ENCODE results near the gene CSTF3. TPM values are rescaled to one million over a fixed set of nuclear protein-coding genes. Genes with fewer than 3 reads are reported as not detected.

Gene CSTF3
- total and polyA plus RNA-seq, 8 donors: 5.0 to 25.4 (median 11.7) TPM

DNA sequence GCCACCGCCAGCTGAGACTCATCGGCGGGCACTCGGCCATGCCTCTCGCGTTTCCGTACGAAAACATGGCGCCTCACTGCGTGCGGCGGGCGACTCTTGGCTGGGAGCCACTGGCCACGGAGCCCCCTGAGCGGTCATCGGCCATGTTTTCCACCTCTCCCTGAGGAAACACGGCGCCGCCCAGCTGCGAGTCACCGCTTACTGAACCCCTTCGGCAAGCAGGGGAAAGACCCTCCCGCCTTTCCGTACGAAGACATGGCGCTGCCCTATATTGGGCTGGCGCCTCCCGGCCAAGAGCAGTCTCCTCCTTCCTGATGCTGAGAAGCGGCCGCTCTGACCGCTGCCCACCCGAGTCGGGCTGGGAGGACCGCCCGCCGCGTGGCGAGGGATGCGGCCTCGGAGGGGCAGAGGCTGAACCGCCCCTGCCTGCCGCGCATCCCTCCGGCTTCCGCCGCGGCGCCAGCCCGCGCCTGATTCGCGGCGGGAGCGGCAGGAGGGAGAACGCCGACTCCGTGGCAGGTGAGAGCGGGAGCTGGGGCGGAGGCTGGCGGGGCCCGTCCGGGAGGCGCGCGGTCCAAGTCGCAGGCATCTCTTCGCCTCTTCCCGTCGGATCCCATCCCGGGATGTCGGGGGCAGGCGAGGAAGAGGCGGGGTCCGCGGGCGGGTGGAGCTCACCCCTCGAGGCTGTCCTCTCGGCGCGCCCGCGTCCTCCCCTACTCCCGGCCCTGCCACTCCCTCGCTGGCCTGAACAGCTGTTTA is 121.8 kb downstream of the CSTF3 start, which contains the start of gene TCP11L1:
TCP11L1 (plus strand) TSS at position 299 of the 759 bp plus-strand sequence. CDS start 4,202 bp downstream, outside the sequence.
- peak; percentile 59 to 95 (median 92) for DNase-seq
- peak within 1 kb of the TSS; percentile 78 to 97 (median 86) for H3K4me3 ChIP-seq
- H3K36me3 ChIP-seq: no peaks in the 10 kb centered on the region
- WGBS, 2 donors: 0 to 1% methylated on average over 52 to 84 of the region's 84 CpGs
- TF ChIP-seq, protein P1, sequence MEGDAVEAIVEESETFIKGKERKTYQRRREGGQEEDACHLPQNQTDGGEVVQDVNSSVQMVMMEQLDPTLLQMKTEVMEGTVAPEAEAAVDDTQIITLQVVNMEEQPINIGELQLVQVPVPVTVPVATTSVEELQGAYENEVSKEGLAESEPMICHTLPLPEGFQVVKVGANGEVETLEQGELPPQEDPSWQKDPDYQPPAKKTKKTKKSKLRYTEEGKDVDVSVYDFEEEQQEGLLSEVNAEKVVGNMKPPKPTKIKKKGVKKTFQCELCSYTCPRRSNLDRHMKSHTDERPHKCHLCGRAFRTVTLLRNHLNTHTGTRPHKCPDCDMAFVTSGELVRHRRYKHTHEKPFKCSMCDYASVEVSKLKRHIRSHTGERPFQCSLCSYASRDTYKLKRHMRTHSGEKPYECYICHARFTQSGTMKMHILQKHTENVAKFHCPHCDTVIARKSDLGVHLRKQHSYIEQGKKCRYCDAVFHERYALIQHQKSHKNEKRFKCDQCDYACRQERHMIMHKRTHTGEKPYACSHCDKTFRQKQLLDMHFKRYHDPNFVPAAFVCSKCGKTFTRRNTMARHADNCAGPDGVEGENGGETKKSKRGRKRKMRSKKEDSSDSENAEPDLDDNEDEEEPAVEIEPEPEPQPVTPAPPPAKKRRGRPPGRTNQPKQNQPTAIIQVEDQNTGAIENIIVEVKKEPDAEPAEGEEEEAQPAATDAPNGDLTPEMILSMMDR (IDR thresholded peaks at IDR 0.05): no peak
- peaks cover 0 to 3% (median under 1%) of the 10 kb centered on the region in 3 donors for H3K4me1 ChIP-seq
- peak; percentile 82 to 97 (median 86) for ATAC-seq
- intact Hi-C loops (cut with DNase I): no loop called here
- no peak for FAIRE-seq
- peak within 1 kb of the TSS; percentile 95 to 99 (median 96) for H3K27ac ChIP-seq
- H3K27me3 ChIP-seq: no peaks in the 10 kb centered on the region
- no peaks in the 10 kb centered on the region for H3K9me3 ChIP-seq

DNA sequence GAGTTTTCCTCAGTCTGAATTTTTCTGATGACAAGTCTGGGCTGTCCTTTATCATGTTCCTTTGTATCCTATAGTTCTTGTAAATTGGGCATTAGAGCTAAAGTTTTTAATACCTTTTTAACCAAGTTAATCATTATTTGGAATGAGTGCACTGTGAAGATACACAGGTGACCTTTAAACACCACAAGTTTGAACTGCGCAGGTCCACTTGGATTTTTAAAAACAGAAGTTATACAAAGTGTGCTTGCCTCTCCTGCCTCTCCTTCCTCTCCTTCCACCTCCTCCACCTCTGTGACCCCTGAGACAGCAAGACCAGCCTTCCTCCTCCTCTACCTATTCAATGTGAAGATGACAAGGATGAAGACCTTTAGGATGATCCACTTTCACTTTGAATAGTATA is 126.3 kb downstream of the CSTF3 start:
- DNase-seq (no peak), ATAC-seq (no peak), FAIRE-seq (no peak)
- Histone ChIP-seq H3K36me3 (no peaks in the 10 kb centered on the region), H3K27ac (no peak overlapping the region), H3K27me3 (no peaks in the 10 kb centered on the region), H3K4me1 (no peaks in the 10 kb centered on the region), H3K9me3 (no peaks in the 10 kb centered on the region), H3K4me3 (no peak overlapping the region)
- intact Hi-C loops (cut with DNase I): no loop called here
- TF ChIP-seq, protein P1 (IDR thresholded peaks at IDR 0.05): no peak
- WGBS, 2 donors: 31 to 41% methylated on average over 1 of the region's 1 CpG

Other genes starting within 250 kb of the CSTF3 start
- 1 to 10 TPM; 1.5 to 2.9 (median 2.6) TPM for gene DEPDC7, start 145.6 kb downstream of the CSTF3 start, total RNA-seq
- 1 to 10 TPM; 2.6 to 3.3 TPM for gene DEPDC7, start 145.6 kb downstream of the CSTF3 start, polyA plus RNA-seq
- 10 to 100 TPM in 1 of 6 donors, 1 to 10 TPM in 5; 5.9 to 12.8 (median 8.3) TPM for gene TCP11L1, start 121.9 kb downstream of the CSTF3 start, total RNA-seq
- gene TCP11L1, start 121.9 kb downstream of the CSTF3 start, polyA plus RNA-seq: 1 to 10 TPM; 4.1 to 4.6 TPM
- 10 to 100 TPM; 37.6 to 75.2 (median 48.4) TPM for gene HIPK3, start 95.9 kb upstream of the CSTF3 start, total RNA-seq
- gene HIPK3, start 95.9 kb upstream of the CSTF3 start, polyA plus RNA-seq: 10 to 100 TPM in 1 of 2 donors, 1 to 10 TPM in 1; 8.8 to 17.6 TPM
- gene KIAA1549L, start 214.6 kb upstream of the CSTF3 start, total RNA-seq: 1 to 10 TPM in 2 of 6 donors, under 1 TPM in 4; 0.16 to 1.6 (median 0.65) TPM
- 1 to 10 TPM in 1 of 2 donors, under 1 TPM in 1; 0.27 to 1.0 TPM for gene KIAA1549L, start 214.6 kb upstream of the CSTF3 start, polyA plus RNA-seq